Fibroblast of lung (primary cell): ENCODE measurements around the gene ARL5B. TPM values are rescaled to one million over a fixed set of nuclear protein-coding genes. Genes with fewer than 3 reads are reported as not detected.

Experiments
- DNase-seq, 2 donors: peaks; one replicate each; pipeline versions ENCODE4 v3.0.0 to v3.0.0-alpha.2; 2010; ENCODE audit warnings: low read depth in 2 of 2
- H2AFZ ChIP-seq: 2 replicates; pipeline ENCODE4 v1.5.1; 2012; ENCODE audit warnings: low read length, control low read depth, inconsistent platforms
- H3K27ac ChIP-seq: 2 replicates; pipeline ENCODE4 v1.5.1; 2011; ENCODE audit warnings: low read length, control low read depth; ENCODE audit not compliant: insufficient read depth
- H3K27me3 ChIP-seq: 2 replicates; pipeline ENCODE4 v1.5.1; 2011; ENCODE audit warnings: mild to moderate bottlenecking, low read length; ENCODE audit not compliant: control insufficient read depth, insufficient read depth
- H3K36me3 ChIP-seq: 2 replicates; pipeline ENCODE4 v1.5.1; 2011; ENCODE audit warnings: low read length; ENCODE audit not compliant: control insufficient read depth, insufficient read depth
- H3K4me1 ChIP-seq: 2 replicates; pipeline ENCODE4 v1.5.1; 2011; ENCODE audit warnings: low read length; ENCODE audit not compliant: control insufficient read depth, insufficient read depth; ENCODE audit errors: extremely low read depth
- H3K4me2 ChIP-seq: 2 replicates; pipeline ENCODE4 v1.5.1; 2011; ENCODE audit warnings: low read length, control low read depth; ENCODE audit not compliant: insufficient read depth; ENCODE audit errors: extremely low read depth
- H3K4me3 ChIP-seq, 4 experiments: fragments of 200-600 bp in 1 of 4; sonication (generic) in 1 of 4; replicated peaks in 1 of 4; 2 replicates each; pipeline ENCODE4 v1.5.1; 2011 to 2016; ENCODE audit warnings: low read length in 4 of 4, low read depth in 3 of 4, mild to moderate bottlenecking in 3 of 4, control low read depth in 2 of 4, inconsistent platforms in 1 of 4, mixed read lengths in 1 of 4; ENCODE audit not compliant: insufficient read depth in 1 of 4; ENCODE audit errors: control extremely low read depth in 1 of 4
- H3K79me2 ChIP-seq: 2 replicates; pipeline ENCODE4 v1.5.1; 2012; ENCODE audit warnings: mild to moderate bottlenecking, low read length, inconsistent platforms; ENCODE audit not compliant: control insufficient read depth, insufficient read depth
- H3K9ac ChIP-seq: 2 replicates; pipeline ENCODE4 v1.5.1; 2011; ENCODE audit warnings: mild to moderate bottlenecking, low read length, control low read depth; ENCODE audit not compliant: insufficient read depth
- H3K9me3 ChIP-seq: 2 replicates; pipeline ENCODE4 v1.5.1; 2012; ENCODE audit warnings: low read depth, low read length; ENCODE audit not compliant: control insufficient read depth, insufficient read depth
- H4K20me1 ChIP-seq: 2 replicates; pipeline ENCODE4 v1.5.1; 2011; ENCODE audit warnings: low read length; ENCODE audit not compliant: control insufficient read depth, insufficient read depth; ENCODE audit errors: extremely low read depth
- EZH2 ChIP-seq: IDR thresholded peaks from 2 replicates; pipeline ENCODE4 v1.5.1; 2012; ENCODE audit warnings: low read length, control low read depth, mild to moderate bottlenecking; ENCODE audit errors: missing control alignments
- polyA minus RNA-seq: library from RNA; depleted of rRNA, polyadenylated mRNA; stranded (reverse); fragments of >200 nt; gene quantifications from 2 replicates; pipeline ENCODE4 v1.2.3, GENCODE V29; 2011; ENCODE audit warnings: low replicate concordance
- polyA plus RNA-seq, 2 donors: library from polyadenylated mRNA; depleted of rRNA in 1 of 2; stranded (reverse) in 1 of 2; unstranded in 1 of 2; fragments of >200 nt; gene quantifications; 2 replicates each; pipeline ENCODE4 v1.2.1, GENCODE V29; 2011 to 2012; ENCODE audit warnings: missing spikeins in 1 of 2
- total RNA-seq: library from RNA; depleted of rRNA; stranded (reverse); fragments of >200 nt; gene quantifications from 2 replicates; pipeline ENCODE4 v1.2.1, GENCODE V29; 2014
- TF ChIP-seq, protein P1 (sequence below), 2 donors: IDR thresholded peaks in 1 of 2; conservative IDR thresholded peaks in 1 of 2; 1 replicate in 1 of 2; 2 replicates in 1 of 2; pipeline ENCODE4 v1.5.1; 2011 to 2012; ENCODE audit warnings: low read length in 2 of 2, control low read depth in 1 of 2, inconsistent platforms in 1 of 2, low read depth in 1 of 2, mild to moderate bottlenecking in 1 of 2

The ARL5B gene, protein sequence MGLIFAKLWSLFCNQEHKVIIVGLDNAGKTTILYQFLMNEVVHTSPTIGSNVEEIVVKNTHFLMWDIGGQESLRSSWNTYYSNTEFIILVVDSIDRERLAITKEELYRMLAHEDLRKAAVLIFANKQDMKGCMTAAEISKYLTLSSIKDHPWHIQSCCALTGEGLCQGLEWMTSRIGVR
- 8.8 and 12.1 TPM in 2 replicates for total RNA-seq
- polyA plus RNA-seq: 6.6 and 8.7 TPM in 2 replicates
- 3.9 and 5.4 TPM in 2 replicates for polyA plus RNA-seq (2012)
- 0.31 and 0.56 TPM in 2 replicates for polyA minus RNA-seq

GRCh38 chr10:18659125-18659818, at the start of gene ARL5B:
Gene ARL5B (plus strand): TSS chr10:18659431. CDS start chr10:18659638, 207 bp downstream.
- Histone ChIP-seq H3K27ac (peak within 1 kb of the TSS; percentile 97), H2AFZ (peak within 1 kb of the TSS; percentile 69), H3K79me2 (peaks cover 45% of the 10 kb centered on the region), H3K36me3 (no peaks in the 10 kb centered on the region), H3K9me3 (no peaks in the 10 kb centered on the region), H3K27me3 (no peaks in the 10 kb centered on the region), H4K20me1 (no peaks in the 10 kb centered on the region), H3K4me1 (peaks cover 4% of the 10 kb centered on the region), H3K9ac (peak within 1 kb of the TSS; percentile 97), H3K4me3 (peak within 1 kb of the TSS; percentile 60 to 99 (median 92)), H3K4me2 (peak within 1 kb of the TSS; percentile 84)
- DNase-seq: peak; percentile 98 to 99
- TF ChIP-seq EZH2: no peak
- TF ChIP-seq, protein P1, sequence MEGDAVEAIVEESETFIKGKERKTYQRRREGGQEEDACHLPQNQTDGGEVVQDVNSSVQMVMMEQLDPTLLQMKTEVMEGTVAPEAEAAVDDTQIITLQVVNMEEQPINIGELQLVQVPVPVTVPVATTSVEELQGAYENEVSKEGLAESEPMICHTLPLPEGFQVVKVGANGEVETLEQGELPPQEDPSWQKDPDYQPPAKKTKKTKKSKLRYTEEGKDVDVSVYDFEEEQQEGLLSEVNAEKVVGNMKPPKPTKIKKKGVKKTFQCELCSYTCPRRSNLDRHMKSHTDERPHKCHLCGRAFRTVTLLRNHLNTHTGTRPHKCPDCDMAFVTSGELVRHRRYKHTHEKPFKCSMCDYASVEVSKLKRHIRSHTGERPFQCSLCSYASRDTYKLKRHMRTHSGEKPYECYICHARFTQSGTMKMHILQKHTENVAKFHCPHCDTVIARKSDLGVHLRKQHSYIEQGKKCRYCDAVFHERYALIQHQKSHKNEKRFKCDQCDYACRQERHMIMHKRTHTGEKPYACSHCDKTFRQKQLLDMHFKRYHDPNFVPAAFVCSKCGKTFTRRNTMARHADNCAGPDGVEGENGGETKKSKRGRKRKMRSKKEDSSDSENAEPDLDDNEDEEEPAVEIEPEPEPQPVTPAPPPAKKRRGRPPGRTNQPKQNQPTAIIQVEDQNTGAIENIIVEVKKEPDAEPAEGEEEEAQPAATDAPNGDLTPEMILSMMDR (conservative IDR thresholded peaks at IDR 0.05 in 1 of 2, IDR thresholded peaks at IDR 0.05 in 1 of 2; ENCODE audit: low read depth in 1 of 2, low read length in 2 of 2): no peak

DNA sequence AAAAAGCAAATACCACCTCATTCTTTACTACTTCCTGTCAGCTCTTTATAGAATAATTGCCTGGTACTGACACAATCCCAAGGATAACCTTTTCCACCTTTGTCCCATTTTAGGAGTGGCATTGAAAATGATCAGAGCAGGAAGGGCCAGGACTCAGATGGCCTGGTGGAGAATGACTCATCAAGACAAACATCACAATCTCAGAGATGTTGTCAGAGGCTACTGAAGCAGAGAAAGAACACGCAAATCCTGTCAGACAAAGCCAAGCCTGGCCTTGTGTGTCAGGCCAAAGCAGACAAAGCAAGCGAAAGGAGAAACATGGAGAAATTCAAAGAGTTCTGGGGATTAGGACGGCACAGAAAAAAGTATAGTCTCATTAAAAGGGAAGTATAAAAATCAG, 48.7 kb upstream of the ARL5B start:
- no peak overlapping the region for H3K4me3 ChIP-seq
- H3K27ac ChIP-seq: no peak overlapping the region
- H3K79me2 ChIP-seq: no peaks in the 10 kb centered on the region
- no peak overlapping the region for H3K9ac ChIP-seq
- H3K4me2 ChIP-seq: no peak overlapping the region
- H3K36me3 ChIP-seq: no peaks in the 10 kb centered on the region
- H3K4me1 ChIP-seq: peaks cover 4% of the 10 kb centered on the region
- no peak for TF ChIP-seq EZH2
- TF ChIP-seq, protein P1 (conservative IDR thresholded peaks at IDR 0.05 in 1 of 2, IDR thresholded peaks at IDR 0.05 in 1 of 2; ENCODE audit: low read depth in 1 of 2, low read length in 2 of 2): no peak
- H4K20me1 ChIP-seq: no peaks in the 10 kb centered on the region
- no peak overlapping the region for H2AFZ ChIP-seq
- H3K9me3 ChIP-seq: no peaks in the 10 kb centered on the region
- no peaks in the 10 kb centered on the region for H3K27me3 ChIP-seq
- peak; percentile 83 to 89 for DNase-seq

GRCh38 chr10:18611168-18611567, 48.1 kb upstream of the ARL5B start:
- Histone ChIP-seq H3K9me3 (no peaks in the 10 kb centered on the region), H3K4me1 (peaks cover 4% of the 10 kb centered on the region), H3K4me3 (no peak overlapping the region), H2AFZ (no peak overlapping the region), H4K20me1 (no peaks in the 10 kb centered on the region), H3K4me2 (no peak overlapping the region), H3K27ac (no peak overlapping the region), H3K9ac (no peak overlapping the region), H3K79me2 (no peaks in the 10 kb centered on the region), H3K36me3 (no peaks in the 10 kb centered on the region), H3K27me3 (no peaks in the 10 kb centered on the region)
- TF ChIP-seq EZH2: no peak
- TF ChIP-seq, protein P1 (conservative IDR thresholded peaks at IDR 0.05 in 1 of 2, IDR thresholded peaks at IDR 0.05 in 1 of 2; ENCODE audit: low read depth in 1 of 2, low read length in 2 of 2): no peak
- DNase-seq: no peak
